GM21360 (cell line): ENCODE data around the gene LYRM1.
"Not testable (repeated sequence)": the region's sequence is repeated elsewhere in the genome, so short reads cannot be mapped to it uniquely, and the experiment has no call there.

ENCODE experiments used
- ATAC-seq: cut with Tn5 transposase; IDR thresholded peaks from one replicate; pipeline ENCODE4 v1.9.1; 2021; ENCODE audit warnings: mild to moderate bottlenecking, moderate library complexity; ENCODE audit not compliant: unreplicated experiment

The LYRM1 gene

GRCh38 chr16:20901436-20902112 lies 1.0 kb downstream of the LYRM1 start:
- ATAC-seq = no peak

GRCh38 chr16:20902426-20902825 lies 1.9 kb downstream of the LYRM1 start:
- ATAC-seq = no peak

- ATAC-seq = no peak
Measured at GRCh38 chr16:20903116-20903898, 2.7 kb downstream of the LYRM1 start.

DNA sequence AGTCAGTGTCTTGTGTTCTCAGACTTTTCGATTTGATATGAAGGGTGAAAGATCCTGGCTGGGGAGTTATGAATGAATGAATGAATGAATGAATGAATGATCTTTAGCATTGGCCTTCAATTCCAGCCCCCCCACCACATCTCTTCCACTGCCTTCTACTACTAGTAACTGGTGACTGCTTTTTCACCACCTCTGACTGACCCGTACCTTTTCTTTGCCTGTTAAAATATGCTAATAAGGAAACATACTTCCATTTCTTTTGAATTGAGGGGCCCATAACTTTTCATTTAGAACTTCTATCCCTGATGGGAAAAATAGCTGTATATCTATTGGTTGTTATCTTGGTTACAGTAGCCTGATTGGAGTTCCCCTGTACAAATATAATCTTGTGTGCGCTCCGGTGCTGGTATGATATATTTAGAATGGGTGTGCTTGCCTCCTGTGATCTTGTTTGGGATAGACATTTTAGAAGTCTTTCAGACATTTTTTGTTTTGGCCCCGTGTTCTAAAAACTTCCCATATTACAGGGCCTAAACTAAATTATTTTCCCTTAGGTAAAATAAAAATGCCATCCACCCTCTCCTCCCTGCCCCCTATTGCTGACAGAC lies 3.4 kb downstream of the LYRM1 start:
- ATAC-seq = no peak

GRCh38 chr16:20904507-20905081 lies 4.0 kb downstream of the LYRM1 start:
- no peak for ATAC-seq

- no peak for ATAC-seq
Measured at GRCh38 chr16:20905576-20905975, 5.0 kb downstream of the LYRM1 start.

GRCh38 chr16:20906341-20907255 lies 6.0 kb downstream of the LYRM1 start:
- no peak for ATAC-seq

DNA sequence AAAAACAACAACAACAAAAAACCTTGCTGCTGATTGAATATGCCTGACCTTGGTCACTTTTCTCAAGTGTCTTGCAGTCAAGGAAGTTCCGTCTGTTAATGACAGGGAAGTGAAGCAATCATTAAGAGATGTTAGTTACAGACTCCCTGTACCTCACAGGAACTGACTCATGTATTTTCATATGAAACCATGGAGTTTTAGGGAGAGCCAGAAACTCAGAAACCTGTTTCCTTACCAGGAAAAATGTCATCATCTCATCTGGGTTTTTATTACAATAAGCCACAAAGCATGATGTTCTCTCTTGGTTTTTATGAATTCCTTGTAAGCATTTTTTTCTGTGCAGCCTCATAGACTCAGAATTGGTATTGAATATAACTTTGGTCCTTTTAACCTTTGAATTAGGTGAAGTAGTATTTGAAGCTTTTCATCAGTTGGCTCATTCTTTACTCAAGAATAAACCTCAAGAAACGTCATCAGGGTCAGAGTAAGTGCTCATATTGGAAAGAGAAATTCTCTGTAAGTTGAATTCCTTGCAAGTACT lies 10.3 kb downstream of the LYRM1 start:
- no peak for ATAC-seq

- no peak for ATAC-seq
Measured at GRCh38 chr16:20911361-20911760, 10.8 kb downstream of the LYRM1 start.

DNA sequence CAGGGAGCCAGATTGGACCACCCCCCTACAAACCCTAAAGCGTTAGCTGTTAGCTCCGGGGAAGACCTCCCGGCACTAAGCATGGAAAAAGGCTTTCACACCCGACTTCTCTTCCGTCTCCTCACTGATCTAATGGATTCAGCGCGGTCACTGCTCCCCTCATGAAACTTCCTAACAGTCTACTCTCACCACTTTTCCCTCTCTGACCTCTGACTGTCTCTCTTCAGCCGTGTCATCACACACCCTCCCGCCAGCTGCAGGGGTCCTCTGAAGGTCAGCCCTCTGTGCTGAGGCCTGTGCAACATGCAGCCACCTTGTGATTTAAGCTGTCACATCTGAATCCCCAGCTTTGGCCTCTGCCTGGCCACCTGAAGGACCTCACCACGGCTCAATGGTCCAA lies 15.7 kb downstream of the LYRM1 start:
- no peak for ATAC-seq

DNA sequence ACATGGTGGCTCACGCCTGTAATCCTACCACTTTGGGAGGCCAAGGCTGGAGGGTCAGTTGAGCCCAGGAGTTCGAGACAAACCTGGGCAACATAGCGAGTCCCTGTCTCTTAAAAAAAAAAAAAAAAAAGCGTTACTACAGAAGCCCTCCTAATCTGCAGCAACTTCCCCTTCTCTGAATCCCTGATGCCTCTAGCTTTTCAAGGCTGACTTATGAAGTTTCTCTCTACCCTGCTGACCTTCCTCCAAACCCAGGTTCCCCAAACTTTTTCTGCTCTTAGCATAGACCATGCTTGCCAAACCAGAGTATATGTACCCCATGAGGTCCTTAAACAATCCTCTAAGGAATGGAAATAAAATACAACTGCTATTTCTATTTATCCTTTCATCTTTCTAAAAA lies 16.4 kb downstream of the LYRM1 start:
- no peak for ATAC-seq

DNA sequence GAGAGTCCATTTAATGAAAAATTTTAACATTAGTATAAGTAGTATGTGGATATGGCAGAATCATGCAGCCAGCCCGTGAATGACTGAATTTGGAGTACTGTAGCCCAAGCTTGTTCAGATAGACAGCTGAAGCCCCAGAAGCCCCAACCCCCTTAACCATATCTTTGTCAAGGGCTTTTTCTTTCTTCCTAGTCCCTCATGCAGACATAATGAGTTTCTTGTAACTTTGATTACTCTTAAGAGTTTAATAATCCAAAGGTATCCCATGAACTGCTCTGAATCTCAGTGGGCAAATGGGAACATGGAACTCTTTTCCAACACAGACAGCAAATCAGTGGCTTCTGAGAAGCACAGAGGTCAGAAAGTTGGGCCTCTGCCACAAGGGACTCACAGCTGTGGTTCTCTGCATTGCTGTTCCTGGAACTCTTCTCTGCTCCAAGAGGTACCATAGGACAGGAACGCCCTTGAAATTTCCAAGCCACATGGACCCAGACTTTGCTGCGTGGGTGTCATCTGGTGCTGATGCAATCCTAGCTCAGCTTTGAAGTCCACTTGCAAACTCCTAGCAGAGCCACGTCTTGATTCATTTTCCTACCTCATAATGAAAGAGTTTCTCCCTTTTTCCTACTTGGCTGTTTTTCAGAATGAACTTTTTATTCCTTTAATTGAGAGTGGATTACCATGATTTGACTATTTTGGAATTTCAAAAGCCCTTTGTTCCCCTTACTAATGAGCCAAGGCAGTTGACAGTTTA lies 18.1 kb downstream of the LYRM1 start:
- ATAC-seq = no peak

- ATAC-seq = no peak
Measured at GRCh38 chr16:20920091-20920490, 19.5 kb downstream of the LYRM1 start.

DNA sequence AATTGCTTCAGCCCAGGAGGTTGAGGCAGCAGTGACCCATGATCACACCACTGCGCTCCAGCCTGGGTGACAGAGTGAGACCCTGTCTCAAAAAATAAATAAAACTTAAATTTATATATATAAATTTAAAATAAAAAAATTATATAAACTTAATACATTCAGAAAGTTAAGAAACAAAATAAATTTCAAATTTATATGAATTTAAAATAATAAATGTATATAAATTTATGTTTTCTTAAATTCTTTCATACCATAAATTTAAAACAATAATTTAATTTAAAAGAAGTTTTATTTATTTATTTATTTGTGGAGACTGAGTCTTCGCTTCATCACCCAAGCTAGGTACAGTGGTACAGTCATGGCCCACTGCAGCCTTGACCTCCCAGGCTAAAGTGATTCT lies 20.2 kb downstream of the LYRM1 start:
- ATAC-seq = no peak

GRCh38 chr16:20923876-20924275 lies 23.3 kb downstream of the LYRM1 start:
- no peak for ATAC-seq

DNA sequence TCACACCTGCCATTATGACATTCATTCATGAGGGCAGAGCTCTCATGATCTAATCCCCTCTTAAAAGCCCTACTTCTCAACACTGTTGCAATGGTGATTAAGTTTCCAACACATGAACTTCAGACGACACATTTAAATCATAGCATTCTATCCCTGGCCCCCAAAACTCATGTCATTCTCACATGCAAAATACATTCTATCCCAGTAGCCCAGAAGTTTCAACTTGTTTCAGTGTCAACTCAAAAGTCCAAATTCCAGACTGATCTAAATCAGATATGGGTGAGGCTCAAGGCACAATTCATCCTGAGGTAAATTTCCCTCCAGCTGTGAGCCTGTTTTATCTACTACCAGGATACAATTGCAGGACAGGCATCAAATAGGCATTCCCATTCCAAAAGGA lies 25.2 kb downstream of the LYRM1 start:
- no peak for ATAC-seq

DNA sequence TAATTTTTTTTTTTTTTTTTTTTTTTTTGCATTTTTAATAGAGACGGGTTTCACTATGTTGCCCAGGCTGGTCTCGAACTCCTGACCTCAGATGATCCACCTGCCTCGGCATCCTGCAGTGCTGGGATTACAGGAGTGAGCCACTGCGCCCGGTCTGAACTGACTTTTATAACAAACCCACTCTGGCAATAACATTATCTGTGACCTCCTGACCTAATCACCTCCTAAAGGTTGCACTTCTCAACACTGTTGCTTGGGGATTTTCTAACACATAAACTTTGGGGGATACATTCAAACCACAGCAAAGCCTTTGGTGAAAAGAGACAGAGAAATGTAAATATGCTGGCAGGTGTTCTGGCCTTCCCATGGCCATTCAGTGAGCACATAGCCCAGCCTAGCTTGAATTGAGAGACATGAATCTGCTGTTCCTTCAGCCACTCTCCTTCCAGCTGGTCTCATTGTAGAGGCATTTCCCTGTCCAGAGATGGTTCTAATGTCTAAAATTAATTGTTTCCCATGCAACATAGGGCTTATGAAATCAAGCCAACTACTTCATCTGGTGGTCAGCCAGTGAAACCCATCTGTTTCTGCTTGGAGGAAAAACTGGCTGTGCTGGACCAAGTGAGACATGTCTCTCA lies 28.3 kb downstream of the LYRM1 start:
- no peak for ATAC-seq

GRCh38 chr16:20929676-20930364 lies 29.2 kb downstream of the LYRM1 start:
- not testable (repeated sequence) for ATAC-seq

- no peak for ATAC-seq
Measured at GRCh38 chr16:20930365-20930690, 29.8 kb downstream of the LYRM1 start.
